IMR-90 (cell line): Measurements from ENCODE around the gene ST6GALNAC3. TPM values are rescaled to one million over a fixed set of nuclear protein-coding genes. Genes with fewer than 3 reads are reported as not detected.

ENCODE experiments used
- ATAC-seq: fragments of 200-7000 bp; cut with Tn5 transposase; 2 replicates; pipeline ENCODE4 v1.9.1; 2020; ENCODE audit warnings: low read depth, mild to moderate bottlenecking, moderate library complexity
- BruUV-seq: library from RNA; stranded (reverse); fragments of 400-500 nt; replicated peaks from 2 replicates; lab custom pipeline; 2021; lab: Mats Ljungman, UMichigan
- CTCF ChIA-PET: fragments of 300-600 bp; formaldehyde crosslinking; extraction: SDS; loops from one replicate; lab custom pipeline; 2021; ENCODE audit warnings: antibody characterized with exemption; lab: Yijun Ruan, JAX
- POLR2A ChIA-PET: fragments of 300-600 bp; sonication (Branson Sonifier 250); formaldehyde crosslinking; loops from one replicate; lab custom pipeline; 2022; ENCODE audit warnings: antibody characterized with exemption; ENCODE audit not compliant: unreplicated experiment; lab: Charles Lee
- DNase-seq: peaks from one replicate; pipeline ENCODE4 v3.0.0; 2013
- H2AFZ ChIP-seq: replicated peaks from 2 replicates; pipeline ENCODE3; 2013; ENCODE audit warnings: low read length, mild to moderate bottlenecking; ENCODE audit not compliant: poor library complexity
- H2AK5ac ChIP-seq: 2 replicates; pipeline ENCODE4 v1.6.1; 2013; ENCODE audit warnings: low read depth, low read length, inconsistent platforms
- H2AK9ac ChIP-seq: replicated peaks from 2 replicates; pipeline ENCODE3; 2013; ENCODE audit warnings: mild to moderate bottlenecking, low read depth, low read length, moderate library complexity; ENCODE audit not compliant: poor library complexity
- H2BK120ac ChIP-seq: 2 replicates; pipeline ENCODE4 v1.6.1; 2013; ENCODE audit warnings: low read depth, low read length, inconsistent platforms
- H2BK15ac ChIP-seq: 3 replicates; pipeline ENCODE4 v1.6.1; 2013; ENCODE audit warnings: low read depth, low read length, inconsistent platforms
- H2BK20ac ChIP-seq: 2 replicates; pipeline ENCODE4 v1.6.1; 2013; ENCODE audit warnings: low read depth, mild to moderate bottlenecking, inconsistent platforms, low read length, moderate library complexity
- H2BK5ac ChIP-seq: 2 replicates; pipeline ENCODE4 v1.6.1; 2013; ENCODE audit warnings: mild to moderate bottlenecking, low read depth, low read length, inconsistent platforms; ENCODE audit not compliant: poor library complexity, severe bottlenecking
- H3K14ac ChIP-seq: replicated peaks from 2 replicates; pipeline ENCODE4 v1.6.1; 2013; ENCODE audit warnings: low read depth, low read length, inconsistent platforms
- H3K18ac ChIP-seq: 2 replicates; pipeline ENCODE4 v1.6.1; 2013; ENCODE audit warnings: low read depth, low read length, control low read depth
- H3K23ac ChIP-seq: 2 replicates; pipeline ENCODE4 v1.6.1; 2013; ENCODE audit warnings: low read depth, low read length, inconsistent platforms
- H3K27ac ChIP-seq: 2 replicates; pipeline ENCODE4 v1.5.1; 2013; ENCODE audit warnings: mild to moderate bottlenecking, control low read depth, low read length; ENCODE audit not compliant: insufficient read depth
- H3K27me3 ChIP-seq: 2 replicates; pipeline ENCODE4 v1.6.1; 2013; ENCODE audit warnings: low read length; ENCODE audit not compliant: control insufficient read depth, insufficient read depth
- H3K36me3 ChIP-seq: 2 replicates; pipeline ENCODE4 v1.6.1; 2013; ENCODE audit warnings: low read length, mixed read lengths; ENCODE audit not compliant: control insufficient read depth, insufficient read depth
- H3K4ac ChIP-seq: 2 replicates; pipeline ENCODE4 v1.6.1; 2013; ENCODE audit warnings: low read depth, low read length, inconsistent platforms
- H3K4me1 ChIP-seq: 2 replicates; pipeline ENCODE4 v1.6.1; 2013; ENCODE audit warnings: low read length, mixed read lengths; ENCODE audit not compliant: control insufficient read depth, insufficient read depth
- H3K4me2 ChIP-seq: 2 replicates; pipeline ENCODE4 v1.6.1; 2013; ENCODE audit warnings: low read depth, mild to moderate bottlenecking, control low read depth, low read length, moderate library complexity
- H3K4me3 ChIP-seq: 2 replicates; pipeline ENCODE4 v1.5.1; 2013; ENCODE audit warnings: low read depth, mild to moderate bottlenecking, control low read depth, low read length, moderate library complexity; ENCODE audit not compliant: insufficient read depth
- H3K56ac ChIP-seq: 2 replicates; pipeline ENCODE4 v1.6.1; 2013; ENCODE audit warnings: low read length, inconsistent platforms; ENCODE audit not compliant: insufficient read depth; ENCODE audit errors: extremely low read depth
- H3K79me1 ChIP-seq, 2 experiments: 2 replicates each; pipeline ENCODE4 v1.6.1; 2013; ENCODE audit warnings: low read length in 2 of 2, inconsistent platforms in 1 of 2, low read depth in 1 of 2
- H3K9ac ChIP-seq: 2 replicates; pipeline ENCODE4 v1.6.1; 2013; ENCODE audit warnings: low read depth, low read length, control low read depth
- H3K9me1 ChIP-seq: 2 replicates; pipeline ENCODE4 v1.6.1; 2013; ENCODE audit warnings: low read length, inconsistent platforms; ENCODE audit not compliant: insufficient read depth
- H3K9me3 ChIP-seq: 2 replicates; pipeline ENCODE4 v1.6.1; 2013; ENCODE audit warnings: low read length; ENCODE audit not compliant: control insufficient read depth, insufficient read depth
- H4K20me1 ChIP-seq: 2 replicates; pipeline ENCODE4 v1.6.1; 2013; ENCODE audit warnings: low read length, inconsistent platforms; ENCODE audit not compliant: insufficient read depth
- H4K5ac ChIP-seq: 2 replicates; pipeline ENCODE4 v1.6.1; 2013; ENCODE audit warnings: mild to moderate bottlenecking, low read depth, low read length, control low read depth
- H4K8ac ChIP-seq, 2 experiments: 2 replicates each; pipeline ENCODE4 v1.6.1; 2013; ENCODE audit warnings: low read depth in 2 of 2, low read length in 2 of 2, control low read depth in 1 of 2, inconsistent platforms in 1 of 2
- H4K91ac ChIP-seq: 2 replicates; pipeline ENCODE4 v1.6.1; 2013; ENCODE audit warnings: low read depth, low read length, inconsistent platforms; ENCODE audit not compliant: insufficient read depth
- BHLHE40 ChIP-seq: fragments of 150-350 bp; IDR thresholded peaks from 2 replicates; pipeline ENCODE4 v1.6.1; 2016; ENCODE audit warnings: mild to moderate bottlenecking, low read depth, low read length
- CEBPB ChIP-seq: IDR thresholded peaks from 2 replicates; pipeline ENCODE4 v1.6.1; 2012; ENCODE audit warnings: low read depth, low read length, improper control_type of control experiment
- CHD1 ChIP-seq: IDR thresholded peaks from 2 replicates; pipeline ENCODE4 v1.6.1; 2012; ENCODE audit warnings: low read depth, low read length, improper control_type of control experiment
- ELK1 ChIP-seq: fragments of 150-350 bp; IDR thresholded peaks from 2 replicates; pipeline ENCODE4 v1.6.1; 2016; ENCODE audit warnings: low read depth, mild to moderate bottlenecking, low read length, moderate library complexity, borderline replicate concordance
- FOS ChIP-seq: fragments of 150-350 bp; IDR thresholded peaks from 2 replicates; pipeline ENCODE4 v1.6.1; 2016; ENCODE audit warnings: low read depth, low read length
- MAFK ChIP-seq: IDR thresholded peaks from 2 replicates; pipeline ENCODE4 v1.6.1; 2012; ENCODE audit warnings: low read depth, low read length, improper control_type of control experiment
- MAZ ChIP-seq: IDR thresholded peaks from 2 replicates; pipeline ENCODE4 v1.6.1; 2012; ENCODE audit warnings: low read depth, mild to moderate bottlenecking, low read length, improper control_type of control experiment, moderate library complexity, borderline replicate concordance
- MXI1 ChIP-seq: IDR thresholded peaks from 2 replicates; pipeline ENCODE4 v1.6.1; 2012; ENCODE audit warnings: low read depth, mild to moderate bottlenecking, low read length, moderate library complexity, borderline replicate concordance
- NFE2L2 ChIP-seq: fragments of 150-350 bp; IDR thresholded peaks from 2 replicates; pipeline ENCODE4 v1.6.1; 2016; ENCODE audit warnings: low read depth, mild to moderate bottlenecking, low read length
- POLR2A ChIP-seq: IDR thresholded peaks from 2 replicates; pipeline ENCODE4 v1.6.1; 2012; ENCODE audit warnings: mild to moderate bottlenecking, low read depth, low read length
- RAD21 ChIP-seq: IDR thresholded peaks from 2 replicates; pipeline ENCODE4 v1.6.1; 2012; ENCODE audit warnings: low read length, improper control_type of control experiment
- RCOR1 ChIP-seq: IDR thresholded peaks from 2 replicates; pipeline ENCODE4 v1.6.1; 2012; ENCODE audit warnings: mild to moderate bottlenecking, low read length, improper control_type of control experiment; ENCODE audit not compliant: insufficient replicate concordance
- SMC3 ChIP-seq: fragments of 150-350 bp; IDR thresholded peaks from 2 replicates; pipeline ENCODE4 v1.6.1; 2016; ENCODE audit warnings: low read depth, mild to moderate bottlenecking, antibody characterized with exemption, low read length, moderate library complexity
- USF2 ChIP-seq: fragments of 150-350 bp; IDR thresholded peaks from 2 replicates; pipeline ENCODE4 v1.6.1; 2017; ENCODE audit warnings: mild to moderate bottlenecking, antibody characterized with exemption, low read length, low read depth
- WGBS, 2 experiments: methylation state at CpG; one replicate each; pipeline versions ENCODE4 v1.1.5 to v1.1.7; 2013; ENCODE audit warnings: missing lambda C conversion rate in 2 of 2; ENCODE audit not compliant: insufficient read length in 1 of 2; ENCODE audit errors: extremely low coverage in 2 of 2; 5-methylcytosine and 5-hydroxymethylcytosine counted together
- dilution Hi-C: fragments of 300-500 bp; cut with HindIII; formaldehyde crosslinking; loops from one replicate; pipeline ENCODE4 v1.14.3; 2018; ENCODE audit warnings: low sequenced_read_pairs; ENCODE audit not compliant: unreplicated experiment
- in situ Hi-C: fragments of 300-500 bp; cut with MboI; formaldehyde crosslinking; loops from 3 replicates; pipeline ENCODE4 v1.14.3; 2019; ENCODE audit warnings: low sequenced_read_pairs, inconsistent platforms, mixed read lengths
- intact Hi-C: fragments of 100-400 bp; cut with micrococcal nuclease; formaldehyde crosslinking; loops from 2 replicates; pipeline ENCODE4 v1.10.0; 2022
- polyA plus RNA-seq, 3 experiments: library from polyadenylated mRNA; depleted of rRNA; stranded (reverse); fragments of >200 nt; gene quantifications; 2 replicates each; pipeline ENCODE4 v1.2.3, GENCODE V29; 2012; ENCODE audit warnings: low replicate concordance in 1 of 3
- total RNA-seq: library from RNA; depleted of rRNA; stranded (reverse); fragments of >200 nt; gene quantifications from 2 replicates; pipeline ENCODE4 v1.2.3, GENCODE V29; 2012
- TF ChIP-seq, protein P1 (sequence below): conservative IDR thresholded peaks from 2 replicates; pipeline ENCODE4 v1.5.1; 2012; ENCODE audit warnings: mild to moderate bottlenecking, low read depth, low read length, improper control_type of control experiment

Gene ST6GALNAC3
- total and polyA plus RNA-seq, 2 of the 4 experiments (the other 2 are of a cell fraction) = 0.65 to 1.3 TPM

GRCh38 chr1:76314730-76315129 is 240.2 kb downstream of the ST6GALNAC3 start:
- Histone ChIP-seq H3K14ac (no peak overlapping the region), H3K79me1 (no peaks in the 10 kb centered on the region)
- POLR2A ChIA-PET = no interaction called here

More at GRCh38 chr1:76314730-76315129, 240.2 kb downstream of the ST6GALNAC3 start:
- in situ Hi-C loops (no loop called here), intact Hi-C loops (no loop called here), dilution Hi-C loops (no loop called here)
- H3K4me2 ChIP-seq = no peak overlapping the region
- no peak overlapping the region for H4K8ac ChIP-seq
- no peak for DNase-seq
- no peak overlapping the region for H2BK5ac ChIP-seq
- no peak overlapping the region for H2BK20ac ChIP-seq
- H3K4me1 ChIP-seq = no peaks in the 10 kb centered on the region
- H3K9me3 ChIP-seq = no peaks in the 10 kb centered on the region
- H2AK9ac ChIP-seq = no peak overlapping the region
- no peak overlapping the region for H2BK120ac ChIP-seq
- no peak overlapping the region for H3K4me3 ChIP-seq
- no peaks in the 10 kb centered on the region for H4K20me1 ChIP-seq
- H3K18ac ChIP-seq = no peak overlapping the region
- H3K23ac ChIP-seq = no peak overlapping the region
- no peaks in the 10 kb centered on the region for H3K36me3 ChIP-seq
- no peak overlapping the region for H4K91ac ChIP-seq
- no peak overlapping the region for H2AK5ac ChIP-seq
- H3K27me3 ChIP-seq = no peaks in the 10 kb centered on the region
- no peak overlapping the region for H3K9ac ChIP-seq
- WGBS, 2 experiments = no CpG with 5 or more reads among the region's 2 CpGs
- H2BK15ac ChIP-seq = no peak overlapping the region
- no peak overlapping the region for H3K56ac ChIP-seq
- CTCF ChIA-PET = interaction anchor here (0.8 kb wide), 1 partner anchor 17 kb away, joined by 3 read pairs; no protein-coding TSS in a partner anchor
- H3K9me1 ChIP-seq = no peaks in the 10 kb centered on the region
- H3K27ac ChIP-seq = no peak overlapping the region
- no peak for ATAC-seq
- no peak overlapping the region for H4K5ac ChIP-seq
- BruUV-seq = no TSS peak
- no peak overlapping the region for H2AFZ ChIP-seq
- H3K4ac ChIP-seq = no peak overlapping the region
- no peak for TF ChIP-seq NFE2L2
- TF ChIP-seq, protein P1, sequence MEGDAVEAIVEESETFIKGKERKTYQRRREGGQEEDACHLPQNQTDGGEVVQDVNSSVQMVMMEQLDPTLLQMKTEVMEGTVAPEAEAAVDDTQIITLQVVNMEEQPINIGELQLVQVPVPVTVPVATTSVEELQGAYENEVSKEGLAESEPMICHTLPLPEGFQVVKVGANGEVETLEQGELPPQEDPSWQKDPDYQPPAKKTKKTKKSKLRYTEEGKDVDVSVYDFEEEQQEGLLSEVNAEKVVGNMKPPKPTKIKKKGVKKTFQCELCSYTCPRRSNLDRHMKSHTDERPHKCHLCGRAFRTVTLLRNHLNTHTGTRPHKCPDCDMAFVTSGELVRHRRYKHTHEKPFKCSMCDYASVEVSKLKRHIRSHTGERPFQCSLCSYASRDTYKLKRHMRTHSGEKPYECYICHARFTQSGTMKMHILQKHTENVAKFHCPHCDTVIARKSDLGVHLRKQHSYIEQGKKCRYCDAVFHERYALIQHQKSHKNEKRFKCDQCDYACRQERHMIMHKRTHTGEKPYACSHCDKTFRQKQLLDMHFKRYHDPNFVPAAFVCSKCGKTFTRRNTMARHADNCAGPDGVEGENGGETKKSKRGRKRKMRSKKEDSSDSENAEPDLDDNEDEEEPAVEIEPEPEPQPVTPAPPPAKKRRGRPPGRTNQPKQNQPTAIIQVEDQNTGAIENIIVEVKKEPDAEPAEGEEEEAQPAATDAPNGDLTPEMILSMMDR = no peak
- no peak for TF ChIP-seq CEBPB
- no peak for TF ChIP-seq MXI1
- TF ChIP-seq SMC3 = no peak
- TF ChIP-seq MAZ = no peak
- no peak for TF ChIP-seq RAD21
- TF ChIP-seq POLR2A = no peak
- no peak for TF ChIP-seq RCOR1
- no peak for TF ChIP-seq FOS
- TF ChIP-seq ELK1 = no peak
- TF ChIP-seq USF2 = no peak
- no peak for TF ChIP-seq BHLHE40
- TF ChIP-seq MAFK = no peak
- no peak for TF ChIP-seq CHD1
